Testis (tissue), 2 donors: ENCODE data around the gene POLR3H.

Experiments
- CTCF ChIP-seq, 3 experiments: fragments of 450-650 bp in 2 of 3; fragments of 200-600 bp in 1 of 3; sonication (generic) in 1 of 3; IDR thresholded peaks; one replicate each; pipeline ENCODE4 v1.5.1; 2016 to 2019; ENCODE audit warnings: antibody characterized with exemption in 3 of 3, mild to moderate bottlenecking in 2 of 3, moderate library complexity in 1 of 3
- POLR2A ChIP-seq: fragments of 450-650 bp; IDR thresholded peaks from one replicate; pipeline ENCODE4 v1.6.1; 2017; ENCODE audit warnings: antibody characterized with exemption, mild to moderate bottlenecking, moderate library complexity

GRCh38 chr22:41532908-41533825, 11.1 kb downstream of the POLR3H start:
- no peak for TF ChIP-seq POLR2A
- peak in 2 of 3 experiments; percentile 71 to 76 for TF ChIP-seq CTCF (IDR thresholded peaks at IDR 0.05)
